K562 (cell line): Measurements from ENCODE around the gene PPP1R3G. TPM values are rescaled to one million over a fixed set of nuclear protein-coding genes. Genes with fewer than 3 reads are reported as not detected.

Experiments used
- FOXA3 ChIP-seq, 2 experiments: fragments of 450-650 bp in 1 of 2; sonication (generic) in 1 of 2; formaldehyde crosslinking; IDR thresholded peaks in 1 of 2; conservative IDR thresholded peaks in 1 of 2; 2 replicates each; pipeline versions ENCODE4 v1.4.0 to v1.8.0; 2020 to 2022; ENCODE audit warnings: mild to moderate bottlenecking in 2 of 2, missing genetic modification reagents in 1 of 2
- LEF1 ChIP-seq: fragments of 450-650 bp; IDR thresholded peaks from 2 replicates; pipeline ENCODE4 v1.6.1; 2016; ENCODE audit warnings: mild to moderate bottlenecking
- NCOA4 ChIP-seq: fragments of 450-650 bp; IDR thresholded peaks from 2 replicates; pipeline ENCODE4 v1.6.1; 2018; ENCODE audit warnings: mild to moderate bottlenecking; ENCODE audit not compliant: partially characterized antibody
- NRF1 ChIP-seq, 2 experiments: fragments of 450-650 bp; IDR thresholded peaks in 1 of 2; conservative IDR thresholded peaks in 1 of 2; 2 replicates each; pipeline ENCODE4 v1.6.1; 2014; ENCODE audit warnings: mild to moderate bottlenecking in 2 of 2
- PCBP1 ChIP-seq: fragments of 200-400 bp; formaldehyde crosslinking; IDR thresholded peaks from 2 replicates; pipeline ENCODE4 v1.6.1; 2018; ENCODE audit warnings: mild to moderate bottlenecking, low read depth, low read length; ENCODE audit not compliant: poor library complexity, severe bottlenecking
- PURB ChIP-seq: sonication (generic); formaldehyde crosslinking; IDR thresholded peaks from 2 replicates; pipeline ENCODE4 v1.9.0; 2021; ENCODE audit warnings: low read depth, mild to moderate bottlenecking, missing genetic modification reagents
- SAFB ChIP-seq: fragments of 200-400 bp; formaldehyde crosslinking; IDR thresholded peaks from 2 replicates; pipeline ENCODE4 v1.6.1; 2017; ENCODE audit warnings: low read depth, low read length, borderline replicate concordance
- WHSC1 ChIP-seq: IDR thresholded peaks from one replicate; pipeline ENCODE4 v1.6.1; 2012; ENCODE audit warnings: low read length, control low read depth, inconsistent platforms
- XRCC3 ChIP-seq: fragments of 450-650 bp; IDR thresholded peaks from 2 replicates; pipeline ENCODE4 v1.6.1; 2017; ENCODE audit warnings: mild to moderate bottlenecking, moderate library complexity
- ZC3H8 ChIP-seq: fragments of 450-650 bp; IDR thresholded peaks from 2 replicates; pipeline ENCODE4 v1.6.1; 2017
- ZFP1 ChIP-seq: fragments of 450-650 bp; formaldehyde crosslinking; IDR thresholded peaks from 2 replicates; pipeline ENCODE4 v1.4.0; 2020; ENCODE audit warnings: mild to moderate bottlenecking, mixed read lengths
- ZNF282 ChIP-seq: sonication (generic); formaldehyde crosslinking; IDR thresholded peaks from 2 replicates; pipeline ENCODE4 v1.8.1; 2023; ENCODE audit warnings: missing genetic modification reagents
- ZNF696 ChIP-seq: fragments of 250-450 bp; sonication (Bioruptor Pico); conservative IDR thresholded peaks from 2 replicates; pipeline ENCODE4 v1.4.0; 2020; ENCODE audit warnings: mild to moderate bottlenecking, moderate library complexity
- polyA plus RNA-seq, 8 experiments: library from polyadenylated mRNA; depleted of rRNA in 4 of 8; stranded (reverse) in 5 of 8; unstranded in 3 of 8; fragments of >200 nt; fragmentation: Nextera tagmentation in 2 of 8; fragmentation: Illumina TruSeq in 1 of 8; extraction: Ambion mirVana in 2 of 8; extraction: Trizol in 1 of 8; gene quantifications; 2 replicates each; pipeline versions ENCODE4 v1.2.1 to v1.2.3, GENCODE V29; 2011 to 2014; ENCODE audit warnings: inconsistent platforms in 1 of 8, missing spikeins in 1 of 8
- total RNA-seq, 7 experiments: library from RNA; depleted of rRNA in 6 of 7; stranded (reverse); fragments of >200 nt in 6 of 7; fragmentation: Illumina TruSeq in 2 of 7; extraction: Trizol in 2 of 7; gene quantifications; 2 replicates each; pipeline versions ENCODE4 v1.2.1 to v1.2.3, GENCODE V29; 2011 to 2021; ENCODE audit warnings: low replicate concordance in 1 of 7
- TF ChIP-seq, protein P1 (sequence below), 2 experiments: fragments of 450-650 bp in 1 of 2; IDR thresholded peaks; 2 replicates each; pipeline ENCODE4 v1.6.1; 2011 to 2017; ENCODE audit warnings: low read depth in 2 of 2, antibody characterized with exemption in 1 of 2, borderline replicate concordance in 1 of 2, low read length in 1 of 2, mild to moderate bottlenecking in 1 of 2, mixed read lengths in 1 of 2; ENCODE audit not compliant: control insufficient read depth in 1 of 2
- TF ChIP-seq, protein P2 (sequence below): fragments of 450-650 bp; IDR thresholded peaks from 2 replicates; pipeline ENCODE4 v1.7.0; 2016; ENCODE audit warnings: borderline replicate concordance
- TF ChIP-seq, protein P3 (sequence below): fragments of 450-650 bp; formaldehyde crosslinking; IDR thresholded peaks from 2 replicates; pipeline ENCODE4 v1.4.0; 2020; ENCODE audit warnings: mild to moderate bottlenecking, moderate library complexity
- TF ChIP-seq, protein P4 (sequence below): fragments of 450-650 bp; IDR thresholded peaks from 2 replicates; pipeline ENCODE4 v1.6.1; 2018; ENCODE audit not compliant: partially characterized antibody

Gene PPP1R3G
- total and polyA plus RNA-seq, 9 of the 15 experiments (the other 6 are each of a cell fraction or from before 2014, with no cell fraction given) = 0.01 to 0.13 (median 0.01) TPM; not detected in 4

DNA sequence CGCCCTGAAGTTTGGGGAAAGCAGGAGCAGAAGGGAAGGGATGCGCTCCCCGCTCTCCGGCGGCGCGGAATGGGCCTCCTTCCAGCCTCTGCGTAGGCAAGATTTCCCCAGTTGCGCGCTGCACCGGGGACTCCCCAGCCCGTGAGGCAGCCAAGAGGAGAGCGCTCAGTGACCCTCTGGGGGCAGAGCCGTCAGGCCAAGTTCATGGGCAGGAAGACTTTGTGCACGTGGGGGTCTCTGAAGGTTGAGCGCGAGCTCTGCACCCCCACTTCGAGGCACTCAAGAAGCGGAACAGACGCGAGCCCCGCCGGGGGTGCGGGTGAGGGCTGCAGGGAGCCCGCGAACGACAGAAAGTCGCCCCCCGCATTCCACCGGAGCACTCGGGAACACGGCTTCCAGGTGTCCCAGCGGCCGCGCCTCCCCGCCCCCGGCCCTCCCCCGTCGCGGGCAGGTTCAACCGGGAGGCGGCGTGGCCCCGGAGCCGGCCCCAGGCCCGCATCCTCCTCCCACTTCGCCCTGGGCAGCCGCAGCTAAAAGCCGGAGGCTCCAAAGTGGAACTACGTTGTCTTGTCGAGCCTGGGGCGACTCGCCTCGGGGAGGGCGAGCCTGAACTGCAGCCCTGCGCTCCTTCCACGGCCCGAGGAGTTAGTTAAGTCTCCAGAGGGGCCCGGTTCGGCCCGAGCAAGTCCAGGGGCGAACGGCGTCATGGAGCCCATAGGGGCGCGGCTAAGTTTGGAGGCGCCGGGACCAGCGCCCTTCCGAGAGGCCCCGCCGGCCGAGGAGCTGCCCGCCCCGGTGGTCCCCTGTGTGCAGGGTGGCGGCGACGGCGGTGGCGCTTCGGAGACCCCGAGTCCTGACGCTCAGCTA, at the start of gene PPP1R3G (continued):
- TF ChIP-seq, protein P1, sequence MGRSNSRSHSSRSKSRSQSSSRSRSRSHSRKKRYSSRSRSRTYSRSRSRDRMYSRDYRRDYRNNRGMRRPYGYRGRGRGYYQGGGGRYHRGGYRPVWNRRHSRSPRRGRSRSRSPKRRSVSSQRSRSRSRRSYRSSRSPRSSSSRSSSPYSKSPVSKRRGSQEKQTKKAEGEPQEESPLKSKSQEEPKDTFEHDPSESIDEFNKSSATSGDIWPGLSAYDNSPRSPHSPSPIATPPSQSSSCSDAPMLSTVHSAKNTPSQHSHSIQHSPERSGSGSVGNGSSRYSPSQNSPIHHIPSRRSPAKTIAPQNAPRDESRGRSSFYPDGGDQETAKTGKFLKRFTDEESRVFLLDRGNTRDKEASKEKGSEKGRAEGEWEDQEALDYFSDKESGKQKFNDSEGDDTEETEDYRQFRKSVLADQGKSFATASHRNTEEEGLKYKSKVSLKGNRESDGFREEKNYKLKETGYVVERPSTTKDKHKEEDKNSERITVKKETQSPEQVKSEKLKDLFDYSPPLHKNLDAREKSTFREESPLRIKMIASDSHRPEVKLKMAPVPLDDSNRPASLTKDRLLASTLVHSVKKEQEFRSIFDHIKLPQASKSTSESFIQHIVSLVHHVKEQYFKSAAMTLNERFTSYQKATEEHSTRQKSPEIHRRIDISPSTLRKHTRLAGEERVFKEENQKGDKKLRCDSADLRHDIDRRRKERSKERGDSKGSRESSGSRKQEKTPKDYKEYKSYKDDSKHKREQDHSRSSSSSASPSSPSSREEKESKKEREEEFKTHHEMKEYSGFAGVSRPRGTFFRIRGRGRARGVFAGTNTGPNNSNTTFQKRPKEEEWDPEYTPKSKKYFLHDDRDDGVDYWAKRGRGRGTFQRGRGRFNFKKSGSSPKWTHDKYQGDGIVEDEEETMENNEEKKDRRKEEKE (IDR thresholded peaks at IDR 0.05; ENCODE audit: borderline replicate concordance in 1 of 2, control insufficient read depth in 1 of 2, low read depth in 2 of 2, low read length in 1 of 2) = no peak
- TF ChIP-seq LEF1 = no peak
- no peak for TF ChIP-seq PURB (CRISPR knock-in tag)
- TF ChIP-seq NRF1 (conservative IDR thresholded peaks at IDR 0.05 in 1 of 2, IDR thresholded peaks at IDR 0.05 in 1 of 2) = no peak
- no peak for TF ChIP-seq XRCC3
- no peak for TF ChIP-seq ZFP1 (CRISPR knock-in tag)
- TF ChIP-seq, protein P2, sequence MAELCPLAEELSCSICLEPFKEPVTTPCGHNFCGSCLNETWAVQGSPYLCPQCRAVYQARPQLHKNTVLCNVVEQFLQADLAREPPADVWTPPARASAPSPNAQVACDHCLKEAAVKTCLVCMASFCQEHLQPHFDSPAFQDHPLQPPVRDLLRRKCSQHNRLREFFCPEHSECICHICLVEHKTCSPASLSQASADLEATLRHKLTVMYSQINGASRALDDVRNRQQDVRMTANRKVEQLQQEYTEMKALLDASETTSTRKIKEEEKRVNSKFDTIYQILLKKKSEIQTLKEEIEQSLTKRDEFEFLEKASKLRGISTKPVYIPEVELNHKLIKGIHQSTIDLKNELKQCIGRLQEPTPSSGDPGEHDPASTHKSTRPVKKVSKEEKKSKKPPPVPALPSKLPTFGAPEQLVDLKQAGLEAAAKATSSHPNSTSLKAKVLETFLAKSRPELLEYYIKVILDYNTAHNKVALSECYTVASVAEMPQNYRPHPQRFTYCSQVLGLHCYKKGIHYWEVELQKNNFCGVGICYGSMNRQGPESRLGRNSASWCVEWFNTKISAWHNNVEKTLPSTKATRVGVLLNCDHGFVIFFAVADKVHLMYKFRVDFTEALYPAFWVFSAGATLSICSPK = no peak
- TF ChIP-seq, protein P3, sequence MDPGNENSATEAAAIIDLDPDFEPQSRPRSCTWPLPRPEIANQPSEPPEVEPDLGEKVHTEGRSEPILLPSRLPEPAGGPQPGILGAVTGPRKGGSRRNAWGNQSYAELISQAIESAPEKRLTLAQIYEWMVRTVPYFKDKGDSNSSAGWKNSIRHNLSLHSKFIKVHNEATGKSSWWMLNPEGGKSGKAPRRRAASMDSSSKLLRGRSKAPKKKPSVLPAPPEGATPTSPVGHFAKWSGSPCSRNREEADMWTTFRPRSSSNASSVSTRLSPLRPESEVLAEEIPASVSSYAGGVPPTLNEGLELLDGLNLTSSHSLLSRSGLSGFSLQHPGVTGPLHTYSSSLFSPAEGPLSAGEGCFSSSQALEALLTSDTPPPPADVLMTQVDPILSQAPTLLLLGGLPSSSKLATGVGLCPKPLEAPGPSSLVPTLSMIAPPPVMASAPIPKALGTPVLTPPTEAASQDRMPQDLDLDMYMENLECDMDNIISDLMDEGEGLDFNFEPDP = 0 out of 2 replicates have a peak, but pooled peaks have one; percentile 63
- no peak for TF ChIP-seq WHSC1
- no peak for TF ChIP-seq FOXA3 (CRISPR knock-in tag; conservative IDR thresholded peaks at IDR 0.05 in 1 of 2, IDR thresholded peaks at IDR 0.05 in 1 of 2)
- no peak for TF ChIP-seq ZNF696 (CRISPR knock-in tag)
- TF ChIP-seq NCOA4 = no peak
- TF ChIP-seq ZC3H8 = no peak
- TF ChIP-seq PCBP1 = peak; percentile 36
- TF ChIP-seq ZNF282 (CRISPR knock-in tag) = no peak
- TF ChIP-seq SAFB = 0 out of 2 replicates have a peak, but pooled peaks have one; percentile 10
- TF ChIP-seq, protein P4, sequence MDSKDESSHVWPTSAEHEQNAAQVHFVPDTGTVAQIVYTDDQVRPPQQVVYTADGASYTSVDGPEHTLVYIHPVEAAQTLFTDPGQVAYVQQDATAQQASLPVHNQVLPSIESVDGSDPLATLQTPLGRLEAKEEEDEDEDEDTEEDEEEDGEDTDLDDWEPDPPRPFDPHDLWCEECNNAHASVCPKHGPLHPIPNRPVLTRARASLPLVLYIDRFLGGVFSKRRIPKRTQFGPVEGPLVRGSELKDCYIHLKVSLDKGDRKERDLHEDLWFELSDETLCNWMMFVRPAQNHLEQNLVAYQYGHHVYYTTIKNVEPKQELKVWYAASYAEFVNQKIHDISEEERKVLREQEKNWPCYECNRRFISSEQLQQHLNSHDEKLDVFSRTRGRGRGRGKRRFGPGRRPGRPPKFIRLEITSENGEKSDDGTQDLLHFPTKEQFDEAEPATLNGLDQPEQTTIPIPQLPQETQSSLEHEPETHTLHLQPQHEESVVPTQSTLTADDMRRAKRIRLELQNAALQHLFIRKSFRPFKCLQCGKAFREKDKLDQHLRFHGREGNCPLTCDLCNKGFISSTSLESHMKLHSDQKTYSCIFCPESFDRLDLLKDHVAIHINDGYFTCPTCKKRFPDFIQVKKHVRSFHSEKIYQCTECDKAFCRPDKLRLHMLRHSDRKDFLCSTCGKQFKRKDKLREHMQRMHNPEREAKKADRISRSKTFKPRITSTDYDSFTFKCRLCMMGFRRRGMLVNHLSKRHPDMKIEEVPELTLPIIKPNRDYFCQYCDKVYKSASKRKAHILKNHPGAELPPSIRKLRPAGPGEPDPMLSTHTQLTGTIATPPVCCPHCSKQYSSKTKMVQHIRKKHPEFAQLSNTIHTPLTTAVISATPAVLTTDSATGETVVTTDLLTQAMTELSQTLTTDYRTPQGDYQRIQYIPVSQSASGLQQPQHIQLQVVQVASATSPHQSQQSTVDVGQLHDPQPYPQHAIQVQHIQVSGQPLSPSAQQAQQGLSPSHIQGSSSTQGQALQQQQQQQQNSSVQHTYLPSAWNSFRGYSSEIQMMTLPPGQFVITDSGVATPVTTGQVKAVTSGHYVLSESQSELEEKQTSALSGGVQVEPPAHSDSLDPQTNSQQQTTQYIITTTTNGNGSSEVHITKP = no peak
